GM23248 (cell line): Measurements from ENCODE around the gene HOXC6.

ENCODE experiments used
- EZH2 ChIP-seq: fragments of 200-600 bp; sonication (generic); IDR thresholded peaks from 2 replicates; pipeline ENCODE4 v1.6.1; 2018; ENCODE audit warnings: antibody characterized with exemption, mild to moderate bottlenecking; ENCODE audit not compliant: insufficient read depth, poor library complexity, severe bottlenecking
- EZH2phosphoT487 ChIP-seq: fragments of 200-600 bp; sonication (generic); IDR thresholded peaks from 2 replicates; pipeline ENCODE4 v1.6.1; 2018; ENCODE audit warnings: antibody characterized with exemption, moderate library complexity, mild to moderate bottlenecking, low read depth; ENCODE audit not compliant: insufficient read depth

DNA sequence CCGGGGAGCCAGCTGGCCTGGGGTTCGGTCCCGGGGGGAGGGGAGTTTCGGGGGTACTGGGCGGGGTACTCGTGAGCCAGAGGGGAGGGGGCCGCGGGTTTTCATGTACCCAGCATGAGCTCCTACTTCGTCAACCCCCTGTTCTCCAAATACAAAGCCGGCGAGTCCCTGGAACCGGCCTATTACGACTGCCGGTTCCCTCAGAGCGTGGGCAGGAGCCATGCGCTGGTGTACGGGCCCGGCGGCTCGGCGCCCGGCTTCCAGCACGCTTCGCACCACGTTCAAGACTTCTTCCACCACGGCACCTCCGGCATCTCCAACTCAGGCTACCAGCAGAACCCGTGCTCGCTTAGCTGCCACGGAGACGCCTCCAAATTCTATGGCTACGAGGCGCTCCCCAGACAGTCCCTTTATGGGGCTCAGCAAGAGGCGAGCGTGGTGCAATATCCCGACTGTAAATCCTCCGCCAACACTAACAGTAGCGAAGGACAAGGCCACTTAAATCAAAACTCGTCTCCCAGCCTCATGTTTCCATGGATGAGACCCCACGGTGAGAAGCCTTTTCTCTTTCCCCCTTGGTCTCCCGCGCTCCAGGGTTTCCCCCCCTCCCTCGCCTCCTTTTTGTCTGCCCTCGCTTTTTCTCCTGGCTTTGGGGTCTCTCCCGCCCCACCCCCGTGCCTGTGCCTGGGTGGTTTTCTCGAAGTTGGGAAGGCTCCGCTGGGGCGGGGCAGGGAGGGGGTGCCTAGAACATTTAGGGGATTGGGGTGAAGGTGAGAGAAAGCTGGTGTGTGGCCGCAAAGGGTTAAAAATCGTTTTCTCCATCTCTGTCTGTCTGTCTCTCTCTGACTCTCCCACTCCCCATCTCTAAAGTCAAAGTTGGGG is 18.8 kb upstream of the HOXC6 start:
- TF ChIP-seq EZH2phosphoT487, result no peak
- no peak for TF ChIP-seq EZH2
